Neural cell (in vitro differentiated cells): ENCODE data around the gene GEMIN4.

Experiments
- CTCF ChIP-seq: fragments of 450-650 bp; IDR thresholded peaks from 2 replicates; pipeline ENCODE4 v1.5.1; 2014; ENCODE audit warnings: antibody characterized with exemption, mild to moderate bottlenecking, moderate library complexity; ENCODE audit not compliant: poor library complexity, severe bottlenecking
- EP300 ChIP-seq: fragments of 450-650 bp; conservative IDR thresholded peaks from 2 replicates; pipeline ENCODE4 v1.6.1; 2014; ENCODE audit warnings: antibody characterized with exemption, mild to moderate bottlenecking, moderate library complexity; ENCODE audit not compliant: poor library complexity, severe bottlenecking
- EZH2 ChIP-seq: fragments of 200-600, 300-800 bp; shearing (Covaris generic), sonication (generic); IDR thresholded peaks from 2 replicates; pipeline ENCODE4 v1.6.1; 2014; ENCODE audit warnings: antibody characterized with exemption, low read length, borderline replicate concordance, mild to moderate bottlenecking; ENCODE audit not compliant: insufficient read depth, poor library complexity, severe bottlenecking
- MXI1 ChIP-seq: fragments of 450-650 bp; conservative IDR thresholded peaks from 2 replicates; pipeline ENCODE4 v1.6.1; 2014; ENCODE audit warnings: antibody characterized with exemption, mild to moderate bottlenecking; ENCODE audit not compliant: poor library complexity, severe bottlenecking
- POLR2AphosphoS5 ChIP-seq: IDR thresholded peaks from 2 replicates; pipeline ENCODE4 v1.6.1; 2012
- REST ChIP-seq: IDR thresholded peaks from 2 replicates; pipeline ENCODE4 v1.6.1; 2012; ENCODE audit warnings: borderline replicate concordance

GRCh38 chr17:721540-721937 lies 30.5 kb downstream of the GEMIN4 start:
- TF ChIP-seq EZH2 (no peak), CTCF (no peak), EP300 (no peak), POLR2AphosphoS5 (no peak), REST (no peak), MXI1 (no peak)
